ENCODE measurements around the gene ERMARD.

- TF ChIP-seq CTCF (IDR thresholded peaks at IDR 0.05) (no peak), POLR2AphosphoS5 (IDR thresholded peaks at IDR 0.05) (no peak), EP300 (IDR thresholded peaks at IDR 0.05) (no peak)
These were observed 10.1 kb upstream of the ERMARD start for GRCh38 chr6:169741344-169741743.
